OCI-LY7 (cell line): Measurements from ENCODE around the gene DNMT3A.

Experiments
- CTCF ChIP-seq: fragments of 200-600 bp; sonication (generic); conservative IDR thresholded peaks from 2 replicates; pipeline ENCODE4 v1.5.1; 2014; ENCODE audit warnings: mild to moderate bottlenecking, antibody characterized with exemption, low read length, moderate library complexity, mixed read lengths
- EZH2phosphoT487 ChIP-seq: fragments of 200-600 bp; sonication (generic); IDR thresholded peaks from 2 replicates; pipeline ENCODE4 v1.6.1; 2018; ENCODE audit warnings: low read depth, borderline replicate concordance, mild to moderate bottlenecking, mixed run types, antibody characterized with exemption, low read length, moderate library complexity, mixed read lengths

GRCh38 chr2:25303633-25304236 is 38.0 kb downstream of the DNMT3A start:
- no peak for TF ChIP-seq CTCF
- TF ChIP-seq EZH2phosphoT487 = no peak
